Raji (cell line): ENCODE results near the gene GMPR.

Experiments used
- POLR2A ChIP-seq: IDR thresholded peaks from 2 replicates; pipeline ENCODE4 v1.6.1; 2011; ENCODE audit warnings: low read depth, low read length, control low read depth; ENCODE audit not compliant: insufficient read depth

Gene GMPR

DNA sequence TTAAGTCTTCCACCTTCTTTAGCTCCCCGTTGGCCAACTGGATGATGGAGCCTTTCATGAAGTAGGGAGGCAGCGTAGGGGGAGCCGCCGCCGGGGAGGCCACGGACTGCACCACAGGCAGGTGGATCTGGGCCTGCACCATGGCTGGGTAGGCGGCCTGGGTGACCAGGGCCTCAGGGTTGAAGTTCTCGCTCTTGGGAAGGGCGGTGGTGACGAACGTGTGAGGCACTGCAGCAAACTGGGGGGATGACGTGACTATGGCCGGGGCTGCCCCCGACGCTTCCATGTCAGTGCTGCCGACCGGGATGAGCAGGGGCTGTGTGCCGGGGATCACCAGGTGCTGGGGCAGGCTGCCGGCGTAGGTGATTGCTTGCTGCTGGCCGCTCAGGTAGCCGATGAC, 88.1 kb downstream of the GMPR start:
- TF ChIP-seq POLR2A: no peak

GRCh38 chr6:16326971-16327776, 88.8 kb downstream of the GMPR start:
- TF ChIP-seq POLR2A: no peak

DNA sequence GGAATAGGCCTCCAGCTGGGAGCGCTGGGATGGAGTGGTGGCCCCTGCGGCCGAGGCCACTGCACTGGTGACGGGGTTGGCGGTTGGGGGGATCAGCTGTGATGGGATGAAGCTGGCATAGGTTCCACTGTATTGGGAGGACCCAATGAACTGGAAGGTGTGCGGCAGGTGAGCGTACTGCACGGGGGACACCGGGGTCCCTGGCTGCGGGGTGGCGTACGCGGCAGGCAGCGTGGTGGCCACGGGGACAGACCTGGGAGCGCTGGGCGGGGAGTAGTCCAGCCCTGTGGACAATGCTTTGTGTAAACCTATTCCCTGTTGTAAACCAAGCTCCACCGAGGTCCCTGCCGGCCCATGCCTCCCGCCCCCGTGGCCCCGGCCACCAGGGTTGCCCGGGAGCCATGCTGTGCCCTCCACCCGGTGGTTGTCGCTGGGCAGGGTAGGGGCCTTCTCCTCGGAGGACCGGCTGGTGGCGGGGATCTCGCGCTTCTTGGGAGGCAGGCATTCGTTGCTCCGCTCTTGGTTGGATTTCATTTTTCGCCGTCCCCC, 89.5 kb downstream of the GMPR start:
- TF ChIP-seq POLR2A: no peak

- TF ChIP-seq POLR2A: no peak
Measured at GRCh38 chr6:16329233-16329632, 90.8 kb downstream of the GMPR start.

GRCh38 chr6:16331384-16332174, 93.2 kb downstream of the GMPR start:
- no peak for TF ChIP-seq POLR2A

DNA sequence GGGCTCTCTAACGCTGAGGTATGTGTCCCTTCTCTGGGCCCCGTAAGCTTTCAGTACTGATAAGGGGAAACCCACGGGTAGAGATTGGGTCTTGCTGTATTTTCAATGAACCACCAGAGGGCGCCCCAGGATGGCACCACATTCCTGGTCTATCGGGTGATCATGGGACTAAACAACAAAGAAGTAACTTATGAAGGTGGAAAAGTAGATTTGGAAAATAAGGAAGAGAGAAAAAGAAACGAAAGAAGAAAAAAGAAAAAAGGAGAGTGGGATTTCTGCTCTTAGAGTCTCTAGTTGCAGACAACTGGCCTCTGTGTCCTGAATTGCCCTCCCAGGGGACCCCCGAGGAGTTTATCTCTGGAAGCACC, 93.8 kb downstream of the GMPR start:
- no peak for TF ChIP-seq POLR2A

GRCh38 chr6:16333580-16333979, 95.2 kb downstream of the GMPR start:
- TF ChIP-seq POLR2A: no peak

DNA sequence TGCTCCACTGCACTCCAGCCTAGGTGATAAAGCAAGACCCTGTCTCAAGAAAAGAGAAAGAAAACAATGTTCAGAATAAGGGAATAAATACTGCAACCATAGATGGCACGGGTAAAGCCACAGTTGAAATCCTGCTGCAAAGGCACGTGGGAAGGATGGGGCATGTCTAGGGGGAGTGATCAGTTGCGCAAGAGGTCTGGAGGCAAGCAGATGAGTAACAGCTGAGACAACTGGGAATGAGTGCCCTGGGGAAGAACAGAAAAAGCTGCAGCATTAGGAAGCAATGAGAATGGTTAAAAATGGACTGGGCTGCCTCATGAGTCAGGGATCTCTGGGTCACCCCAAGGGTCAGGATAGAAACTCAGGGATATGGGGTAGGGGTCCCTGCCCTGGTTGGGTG, 96.3 kb downstream of the GMPR start:
- no peak for TF ChIP-seq POLR2A

DNA sequence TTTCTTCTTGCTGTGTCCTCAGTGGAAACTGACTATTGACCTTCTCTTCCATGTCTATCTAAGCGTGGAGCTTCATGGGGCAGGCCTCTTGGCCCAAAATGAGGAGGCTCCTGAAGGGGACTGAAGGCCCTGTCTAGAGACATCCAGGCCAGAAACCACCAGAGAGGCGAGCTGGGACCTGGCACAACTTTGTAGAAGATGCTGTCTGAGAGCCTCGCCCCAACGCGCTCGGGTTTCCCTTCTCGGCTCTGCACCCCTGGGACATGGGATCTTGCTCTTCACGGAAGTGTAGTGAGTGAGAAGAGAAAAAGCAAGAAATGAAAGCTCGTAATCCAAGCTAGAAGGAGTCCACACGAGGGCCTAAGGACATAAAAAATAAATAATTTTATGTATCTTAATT, 96.8 kb downstream of the GMPR start:
- no peak for TF ChIP-seq POLR2A

- TF ChIP-seq POLR2A: no peak
Measured at GRCh38 chr6:16336056-16336818, 97.8 kb downstream of the GMPR start.

DNA sequence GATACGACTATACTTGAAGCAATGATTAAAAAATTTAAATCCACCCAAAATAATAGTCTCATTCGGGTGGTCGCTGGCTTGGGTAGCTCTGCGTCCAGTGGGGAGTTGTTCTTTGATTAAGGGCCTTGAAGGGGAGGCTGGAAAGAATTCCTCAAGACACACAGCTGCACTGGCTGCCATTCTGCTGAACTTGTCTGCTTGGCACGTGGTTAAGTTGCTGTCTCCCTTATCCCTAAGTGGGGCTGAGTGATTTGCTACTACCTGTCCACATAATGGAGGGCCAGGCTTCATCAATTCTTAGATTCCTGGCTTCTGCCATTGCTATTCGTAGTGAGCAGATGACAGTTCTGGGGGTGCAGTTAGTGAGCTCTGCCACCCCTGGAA, 98.5 kb downstream of the GMPR start:
- no peak for TF ChIP-seq POLR2A

GRCh38 chr6:16337295-16337975, 99.0 kb downstream of the GMPR start:
- TF ChIP-seq POLR2A: no peak

- TF ChIP-seq POLR2A: no peak
Measured at GRCh38 chr6:16338577-16339264, 100.3 kb downstream of the GMPR start.

DNA sequence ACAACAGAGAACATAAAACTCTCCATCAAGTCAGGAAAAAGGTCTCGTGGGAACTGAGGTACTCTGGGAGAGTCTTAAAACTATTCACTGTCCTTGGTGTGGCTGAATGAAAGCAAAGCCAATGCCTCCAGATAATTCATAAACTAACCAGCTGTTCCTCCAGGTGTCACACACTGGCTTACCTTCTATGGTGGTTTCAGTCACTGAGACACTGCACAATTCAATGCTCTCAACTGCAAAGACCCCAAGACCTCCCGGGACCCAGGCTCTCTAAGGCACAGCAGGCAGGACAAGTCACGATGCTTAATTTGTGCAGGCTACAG, 100.8 kb downstream of the GMPR start:
- TF ChIP-seq POLR2A: no peak
